ENCODE measurements around the gene YPEL1. TPM values are rescaled to one million over a fixed set of nuclear protein-coding genes. Genes with fewer than 3 reads are reported as not detected.
A peak's percentile ranks its signal among the peaks of the same experiment; 100 is the strongest.

The YPEL1 gene
- total RNA-seq, 1 experiment from 2014 or later, result 3.1 TPM

GRCh38 chr22:21760640-21761039 is 25.0 kb upstream of the YPEL1 start:
- POLR2A ChIA-PET, result no interaction called here
- Histone ChIP-seq H4K20me1 (ENCODE audit: insufficient read depth) (no peaks in the 10 kb centered on the region), H2AFZ (ENCODE audit: low read depth, low read length, poor library complexity, severe bottlenecking) (no peak overlapping the region), H3K79me2 (ENCODE audit: insufficient read depth, low read length) (no peaks in the 10 kb centered on the region), H3K4me1 (ENCODE audit: control insufficient read depth in 1 of 2, insufficient read depth in 2 of 2, low read length in 2 of 2) (no peaks in the 10 kb centered on the region), H3K27me3 (ENCODE audit: insufficient read depth, low read length) (no peaks in the 10 kb centered on the region), H3K4me3 (replicated peaks in 1 of 2; ENCODE audit: low read depth in 1 of 2, low read length in 2 of 2) (no peak overlapping the region), H3K27ac (ENCODE audit: low read depth, low read length) (no peak overlapping the region), H3K9ac (ENCODE audit: low read length) (no peak overlapping the region), H3K9me3 (ENCODE audit: control insufficient read depth in 1 of 2, insufficient read depth in 1 of 2, low read depth in 1 of 2, low read length in 2 of 2) (no peaks in the 10 kb centered on the region), H3K9me2 (ENCODE audit: insufficient read depth) (no peaks in the 10 kb centered on the region), H3K4me2 (ENCODE audit: low read length) (no peak overlapping the region), H3K36me3 (ENCODE audit: control insufficient read depth in 1 of 2, insufficient read depth in 2 of 2, low read length in 2 of 2) (peaks cover 29% of the 10 kb centered on the region in 2 experiments; a peak in 3 of 4 replicates)
- RAD21 ChIA-PET (ENCODE audit: low non-redundant PET in 1 of 2, low total read pairs in 2 of 2, uncharacterized antibody in 2 of 2, unreplicated experiment in 2 of 2), result no interaction called here
- DNase-seq (ENCODE audit: low read depth, low spot score) (no peak), ATAC-seq (no peak)
- no peak for TF ChIP-seq JUND (IDR thresholded peaks at IDR 0.05)
- no peak for TF ChIP-seq ZBTB33 (IDR thresholded peaks at IDR 0.05; ENCODE audit: extremely low read depth, insufficient replicate concordance, low read length)
- no peak for TF ChIP-seq FOSL1 (IDR thresholded peaks at IDR 0.05; ENCODE audit: low read depth)
- TF ChIP-seq EZH2 (IDR thresholded peaks at IDR 0.05), result no peak
- no peak for TF ChIP-seq ZFX (IDR thresholded peaks at IDR 0.05)
- no peak for TF ChIP-seq POLR2A (IDR thresholded peaks at IDR 0.05; ENCODE audit: borderline replicate concordance, extremely low read depth, insufficient read depth, insufficient read length)
- TF ChIP-seq EGR1 (IDR thresholded peaks at IDR 0.05; ENCODE audit: low read depth), result no peak
- TF ChIP-seq CBX3 (IDR thresholded peaks at IDR 0.05; ENCODE audit: low read depth), result no peak
- no peak for TF ChIP-seq SIN3A (IDR thresholded peaks at IDR 0.05; ENCODE audit: low read depth)
- TF ChIP-seq TCF7L2 (IDR thresholded peaks at IDR 0.05; ENCODE audit: borderline replicate concordance, extremely low read depth, insufficient read depth, insufficient read length), result no peak
- TF ChIP-seq ZNF274 (IDR thresholded peaks at IDR 0.05; ENCODE audit: low read depth, low read length), result no peak
- TF ChIP-seq CTCF (IDR thresholded peaks at IDR 0.05 in 2 of 3, conservative IDR thresholded peaks at IDR 0.05 in 1 of 3; ENCODE audit: borderline replicate concordance in 1 of 3, insufficient read depth in 1 of 3, low read depth in 2 of 3, low read length in 2 of 3), result no peak
- BruUV-seq (replicated peaks), result TSS peak; percentile 7
- CTCF ChIA-PET, result no interaction called here
- intact Hi-C loops (cut with micrococcal nuclease), result no loop called here
